HG02938 (cell line): ENCODE data around the gene CD207.
"Not testable (repeated sequence)": the region's sequence is repeated elsewhere in the genome, so short reads cannot be mapped to it uniquely, and the experiment has no call there.

Experiments
- ATAC-seq: cut with Tn5 transposase; IDR thresholded peaks from one replicate; pipeline ENCODE4 v1.9.1; 2021; ENCODE audit warnings: mild to moderate bottlenecking, moderate library complexity; ENCODE audit not compliant: unreplicated experiment

The CD207 gene

DNA sequence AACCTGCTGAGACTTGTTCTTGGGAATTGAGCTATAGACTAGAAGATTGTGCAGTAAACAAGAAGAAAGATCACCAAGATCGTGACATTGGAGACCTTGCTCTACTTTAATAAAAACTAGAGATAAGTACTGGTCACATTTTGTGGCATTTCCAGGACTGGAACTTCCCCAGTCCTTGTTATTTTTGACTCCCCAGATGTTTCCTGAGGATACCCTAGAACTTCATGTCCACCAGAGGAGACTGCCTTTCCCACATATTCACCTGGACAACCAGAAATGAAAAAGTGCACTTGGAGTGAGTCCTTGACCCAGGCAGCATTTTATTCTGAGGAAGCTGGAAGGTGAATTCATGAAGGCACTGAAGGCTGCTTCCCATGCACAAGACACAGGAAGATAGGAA, 5.7 kb downstream of the CD207 start:
- ATAC-seq, result no peak

DNA sequence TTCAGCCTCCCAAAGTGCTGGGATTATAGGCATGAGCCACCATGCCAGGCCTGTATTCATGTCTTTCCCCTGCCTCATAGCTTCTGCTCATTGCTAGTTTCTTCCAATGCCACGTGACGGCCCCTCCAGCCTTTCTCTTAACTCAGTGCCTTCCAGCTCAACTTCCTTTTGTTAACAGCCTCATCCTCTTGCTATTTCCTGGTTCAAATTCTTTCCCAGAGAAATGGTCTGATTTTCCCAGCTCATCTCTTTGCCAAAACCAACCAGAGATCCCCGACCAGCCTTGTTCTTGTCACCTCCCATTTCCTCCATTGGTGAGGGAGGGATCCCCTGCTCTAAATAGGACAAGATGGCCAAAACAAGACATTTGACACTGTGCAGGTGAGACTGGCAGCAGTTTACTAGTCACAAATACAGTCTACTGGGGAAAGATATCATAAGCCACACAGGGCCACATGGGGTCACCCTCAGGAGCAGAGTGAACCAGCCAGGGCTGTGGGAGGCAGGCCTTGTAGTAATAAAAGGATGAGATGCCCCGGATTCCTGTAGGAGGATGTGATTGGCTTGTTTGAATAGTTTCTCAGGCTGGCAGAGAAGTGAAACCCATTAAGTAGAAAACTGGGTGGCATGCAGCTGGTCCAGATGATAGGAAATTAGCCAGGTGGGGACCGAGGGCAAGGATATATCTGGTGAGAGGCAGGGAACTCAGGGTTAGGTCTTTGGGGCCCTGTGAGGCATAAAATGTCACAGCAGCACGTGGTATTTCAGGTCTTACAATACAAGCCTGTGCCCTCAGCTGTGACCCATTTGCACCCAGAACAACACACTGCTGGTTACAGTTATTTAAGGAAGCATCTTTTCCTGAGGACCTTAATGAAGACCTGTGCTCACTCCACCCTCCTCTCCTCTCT, 6.4 kb downstream of the CD207 start:
- ATAC-seq, result no peak

DNA sequence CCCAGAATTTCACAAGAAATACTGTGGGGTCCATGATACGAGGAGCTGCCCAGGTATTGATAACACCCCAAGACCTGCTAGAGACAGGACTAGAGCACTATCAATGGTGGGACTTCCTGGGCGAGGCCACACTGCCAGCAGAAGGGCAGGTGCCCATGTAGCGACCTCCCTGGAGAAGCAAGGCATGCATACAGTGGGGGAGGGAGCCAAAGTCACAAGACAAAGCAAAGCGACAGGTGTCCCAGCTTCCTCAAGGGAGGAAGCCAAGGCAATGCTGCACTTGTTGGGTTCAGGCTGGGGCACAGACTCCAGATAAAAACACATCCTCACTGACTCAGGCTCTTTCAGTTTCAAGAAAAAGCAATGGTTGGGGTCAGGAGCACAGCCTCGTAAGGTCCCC, 7.5 kb downstream of the CD207 start:
- no peak for ATAC-seq

- ATAC-seq, result no peak
These were observed 8.2 kb downstream of the CD207 start for GRCh38 chr2:70827388-70827787.

GRCh38 chr2:70826696-70827350, 8.8 kb downstream of the CD207 start:
- no peak for ATAC-seq

- no peak for ATAC-seq
These were observed 12.4 kb downstream of the CD207 start for GRCh38 chr2:70823249-70823648.

- no peak for ATAC-seq
These were observed 12.8 kb downstream of the CD207 start for GRCh38 chr2:70822843-70823242.

DNA sequence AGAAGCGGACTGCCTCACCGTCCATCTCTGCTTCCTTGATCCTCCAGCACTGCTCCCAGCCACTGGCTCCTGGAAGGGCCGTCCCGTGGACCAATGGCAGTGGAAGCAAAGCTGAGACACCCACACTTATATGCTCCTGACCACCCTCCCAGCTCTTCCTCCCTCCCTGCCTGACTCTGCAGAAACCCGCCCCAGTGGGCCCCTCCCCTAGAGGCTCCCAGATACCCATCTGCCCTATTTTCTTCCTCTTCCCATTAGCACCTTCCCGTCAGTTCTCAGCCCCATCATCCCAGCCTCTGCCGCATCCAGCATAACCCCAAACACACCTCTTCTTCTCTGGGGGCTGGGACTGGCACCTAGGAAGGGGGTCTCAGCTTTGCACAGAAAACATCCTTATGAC, 15.1 kb downstream of the CD207 start, which contains the start of gene CLEC4F:
Gene CLEC4F (minus strand): TSS at position 101 of the 400 bp plus-strand sequence. CDS start 76 bp downstream, at position 25.
- no peak for ATAC-seq

GRCh38 chr2:70817284-70817954, 18.2 kb downstream of the CD207 start:
- ATAC-seq, result no peak

GRCh38 chr2:70816726-70817125, 18.9 kb downstream of the CD207 start:
- ATAC-seq, result no peak

DNA sequence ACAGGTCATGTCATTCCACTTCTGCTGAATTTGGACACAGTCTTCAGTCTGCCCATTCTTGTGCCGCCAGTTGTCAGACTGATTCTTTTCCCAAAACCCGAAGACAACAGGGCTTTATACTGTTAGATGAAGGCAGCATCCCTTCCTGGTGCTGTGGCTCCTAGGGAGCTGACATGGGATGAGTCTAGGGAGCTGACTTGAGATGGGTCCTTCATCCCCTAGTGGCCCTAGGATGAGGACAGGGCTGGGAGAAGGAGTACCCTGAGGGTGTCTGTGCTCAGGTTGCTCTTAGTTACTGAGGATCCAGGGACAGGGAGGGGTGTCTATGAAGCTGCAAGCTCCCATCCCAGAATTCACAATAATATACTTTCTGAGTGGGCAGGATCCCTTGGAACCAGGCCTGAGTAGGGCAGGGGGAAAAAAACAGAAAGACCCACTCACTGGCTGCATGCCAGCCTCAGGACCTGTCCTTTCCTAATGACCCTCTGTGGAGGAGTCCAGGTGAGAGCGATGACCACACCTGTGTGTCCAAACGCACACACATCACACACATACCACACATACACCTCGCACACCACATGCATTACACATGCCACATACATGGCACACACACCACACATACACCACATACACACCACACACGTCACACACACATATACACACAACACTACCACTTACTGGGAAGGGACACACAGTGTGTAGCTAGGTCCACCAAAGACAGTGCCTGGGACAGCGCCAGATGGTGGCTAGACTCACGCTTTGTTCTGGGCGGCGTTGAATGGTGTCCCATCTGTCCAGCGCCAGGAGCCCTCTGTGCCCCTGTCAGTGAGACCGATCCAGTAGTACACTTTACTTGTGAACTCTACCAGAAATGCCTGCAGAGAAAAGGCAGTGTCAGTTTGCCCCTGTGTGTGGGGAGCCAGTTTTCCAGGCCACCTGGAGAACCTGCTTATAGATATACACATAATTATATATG, 26.3 kb downstream of the CD207 start:
- ATAC-seq, result no peak

DNA sequence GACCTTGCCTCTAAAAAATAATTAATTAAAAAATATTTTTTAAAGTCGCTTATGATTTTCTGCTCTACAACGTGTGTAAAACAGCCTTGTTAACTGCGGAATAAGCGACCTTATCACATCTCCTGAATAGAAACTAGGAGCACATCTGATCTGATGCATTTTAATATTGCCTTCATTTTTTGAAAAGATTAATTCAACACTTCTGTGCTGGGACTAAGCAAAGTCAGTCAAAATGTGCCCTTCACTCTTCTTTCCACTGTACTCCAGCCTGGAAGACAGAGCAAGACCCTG, 27.8 kb downstream of the CD207 start:
- ATAC-seq, result no peak

DNA sequence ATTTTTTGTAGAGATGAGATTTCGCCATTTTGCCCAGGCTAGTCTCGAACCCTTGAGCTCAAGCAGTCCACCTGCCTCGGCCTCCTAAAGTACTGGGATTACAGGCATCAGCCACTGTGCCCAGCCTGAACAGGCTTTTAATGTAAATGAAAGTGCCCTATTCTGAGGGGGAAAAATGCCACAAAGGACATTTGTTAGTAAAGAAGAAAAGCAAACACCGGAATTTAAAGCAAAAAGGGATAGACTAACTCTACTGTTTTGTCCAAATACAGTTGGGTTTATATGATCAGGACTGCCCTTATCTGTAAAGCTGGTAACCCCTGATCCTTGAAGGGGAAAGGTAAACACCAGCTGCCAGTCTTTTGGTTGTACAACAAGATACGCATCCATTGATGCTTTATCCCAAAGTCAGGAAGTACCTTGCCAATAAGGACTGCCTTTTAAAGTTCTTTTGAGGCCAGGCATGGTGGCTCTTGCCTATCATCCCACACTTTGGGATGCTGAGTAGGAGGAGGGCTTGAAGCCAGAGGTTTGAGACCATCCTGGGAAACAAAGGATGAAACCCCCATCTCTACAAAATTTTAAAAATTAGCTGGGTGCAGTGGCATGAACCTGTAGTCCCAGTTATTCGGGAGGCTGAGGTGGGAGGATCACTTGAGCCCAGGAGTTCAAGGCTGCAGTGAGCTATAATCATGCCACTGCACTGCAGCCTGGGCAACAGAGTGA, 28.4 kb downstream of the CD207 start:
- no peak for ATAC-seq

DNA sequence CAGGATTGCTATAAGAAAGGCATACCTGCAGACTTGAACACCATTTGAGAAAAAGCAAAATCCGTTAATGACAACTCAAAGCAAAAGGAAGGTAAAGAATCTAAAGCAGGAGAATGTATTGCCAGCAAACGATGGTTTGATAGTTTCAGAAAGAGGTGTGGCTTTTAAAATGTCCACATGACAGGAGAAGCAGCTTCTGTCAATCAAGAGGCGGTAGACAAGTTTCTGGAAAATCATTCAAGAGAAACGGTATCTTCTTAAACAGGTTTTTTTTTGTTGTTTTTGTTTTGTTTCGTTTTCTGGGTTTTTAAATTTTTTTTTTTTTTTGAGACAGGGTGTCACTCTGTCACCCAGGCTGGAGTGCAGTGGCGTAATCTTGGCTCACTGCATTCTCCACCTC, 29.0 kb downstream of the CD207 start:
- no peak for ATAC-seq

- no peak for ATAC-seq
These were observed 29.6 kb downstream of the CD207 start for GRCh38 chr2:70806013-70806412.

DNA sequence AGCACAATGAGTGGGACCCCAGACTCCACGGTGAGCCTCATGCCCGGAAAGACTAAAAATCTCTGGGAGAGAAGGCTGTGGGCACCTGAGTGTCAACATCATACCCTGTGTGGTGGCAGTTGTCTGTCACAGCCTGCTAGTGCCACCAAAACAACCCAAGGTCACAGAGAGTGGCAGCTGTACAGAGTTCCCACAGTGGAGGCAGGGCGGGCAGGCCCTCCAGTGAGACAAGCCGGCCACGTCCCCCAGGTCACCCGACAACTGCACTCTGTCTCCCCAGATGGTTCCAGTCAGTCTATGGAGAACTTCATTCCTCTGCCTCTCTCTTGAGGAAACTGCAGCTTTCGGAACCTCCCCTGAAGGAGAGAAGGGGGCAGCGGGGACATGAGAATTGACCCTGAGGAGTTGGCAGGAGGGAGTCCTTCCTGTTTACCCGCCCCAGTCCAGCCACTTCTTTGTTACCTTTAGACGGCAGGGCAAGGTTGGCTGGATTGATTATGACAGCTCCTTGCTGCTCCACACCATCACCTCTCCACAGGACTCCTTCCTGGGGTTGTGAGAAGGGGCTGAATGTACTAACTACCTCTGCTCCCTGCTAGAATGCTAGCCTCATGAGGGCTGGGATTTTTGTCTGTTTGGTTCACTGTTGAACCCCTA, 33.9 kb downstream of the CD207 start:
- no peak for ATAC-seq

DNA sequence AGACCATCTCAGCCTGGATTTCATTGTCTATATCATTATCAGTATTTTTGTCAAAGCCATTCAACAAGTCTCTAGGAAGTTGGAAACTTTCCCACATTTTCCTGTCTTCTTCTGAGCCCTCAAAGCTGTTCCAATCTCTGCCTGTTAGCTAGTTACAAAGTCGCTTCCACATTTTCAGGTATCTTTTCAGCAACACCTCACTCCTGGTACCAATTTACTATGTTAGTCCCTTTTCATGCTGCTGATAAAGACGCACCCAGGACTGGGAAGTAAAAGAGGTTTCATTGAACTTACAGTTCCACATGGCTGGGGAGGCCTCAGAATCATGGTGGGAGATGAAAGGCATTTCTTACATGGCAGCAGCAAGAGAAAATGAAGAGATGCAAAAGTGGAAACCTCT, 35.9 kb downstream of the CD207 start:
- no peak for ATAC-seq

GRCh38 chr2:70797996-70798395, 37.6 kb downstream of the CD207 start:
- not testable (repeated sequence) for ATAC-seq

DNA sequence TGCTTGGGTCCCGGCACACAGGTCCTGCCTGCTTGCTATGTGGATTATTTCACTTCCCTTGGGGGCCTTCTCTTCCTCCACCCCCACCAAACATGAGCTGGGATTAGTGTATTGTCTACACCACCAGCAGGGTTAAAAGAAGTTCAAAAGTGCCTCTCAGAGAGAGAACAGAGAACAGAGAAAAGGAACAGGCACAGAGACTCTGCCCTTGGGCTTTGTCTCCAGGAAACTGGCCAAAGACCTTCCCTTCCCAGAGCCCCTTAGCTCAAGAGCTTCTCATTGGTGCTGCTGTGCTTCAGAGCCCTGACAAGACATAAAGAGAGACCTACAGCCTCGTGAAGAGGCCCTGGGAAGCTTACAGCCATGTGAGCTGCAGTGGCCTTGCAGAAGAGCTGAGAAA, 38.1 kb downstream of the CD207 start:
- no peak for ATAC-seq

GRCh38 chr2:70796262-70796661, 39.4 kb downstream of the CD207 start:
- no peak for ATAC-seq
